ENCODE results near the gene PLOD1.
"Not testable (repeated sequence)": the region's sequence is repeated elsewhere in the genome, so short reads cannot be mapped to it uniquely, and the experiment has no call there.

The PLOD1 gene

GRCh38 chr1:11921022-11921421 lies 13.5 kb upstream of the PLOD1 start:
- H3K27me3 Mint-ChIP-seq = no peaks in the 10 kb centered on the region
- ATAC-seq (ENCODE audit: low read depth) = no peak
- DNase-seq (ENCODE audit: low spot score in 2 of 2) = no peak
- H3K4me3 Mint-ChIP-seq = no peak overlapping the region
- H3K27ac Mint-ChIP-seq = no peak overlapping the region
- H3K4me1 Mint-ChIP-seq = peaks cover 30% of the 10 kb centered on the region
- peaks cover 12% of the 10 kb centered on the region for H3K36me3 Mint-ChIP-seq
- H3K9me3 Mint-ChIP-seq = no peaks in the 10 kb centered on the region

- H3K9me3 Mint-ChIP-seq = no peaks in the 10 kb centered on the region
- H3K27ac Mint-ChIP-seq = no peak overlapping the region
Observed at GRCh38 chr1:11923069-11923826, 11.3 kb upstream of the PLOD1 start.

GRCh38 chr1:11923827-11924113 lies 10.7 kb upstream of the PLOD1 start:
- DNase-seq (ENCODE audit: low spot score in 2 of 2) (no peak), ATAC-seq (ENCODE audit: low read depth) (no peak)
- peak overlapping the region; percentile 88 for H3K4me3 Mint-ChIP-seq
- H3K27me3 Mint-ChIP-seq = no peaks in the 10 kb centered on the region
- H3K27ac Mint-ChIP-seq = no peak overlapping the region
- H3K4me1 Mint-ChIP-seq = peaks cover 36% of the 10 kb centered on the region
- H3K9me3 Mint-ChIP-seq = no peaks in the 10 kb centered on the region
- H3K36me3 Mint-ChIP-seq = peaks cover 12% of the 10 kb centered on the region

More at GRCh38 chr1:11923069-11923826, 11.3 kb upstream of the PLOD1 start:
- Mint-ChIP-seq H3K36me3 (peaks cover 12% of the 10 kb centered on the region), H3K27me3 (no peaks in the 10 kb centered on the region), H3K4me1 (peaks cover 36% of the 10 kb centered on the region), H3K4me3 (peak overlapping the region; percentile 88)
- DNase-seq (ENCODE audit: low spot score in 2 of 2) (no peak), ATAC-seq (ENCODE audit: low read depth) (no peak)

GRCh38 chr1:11924334-11925195 lies 10.0 kb upstream of the PLOD1 start:
- no peak for ATAC-seq (ENCODE audit: low read depth)
- Mint-ChIP-seq H3K4me1 (peaks cover 36% of the 10 kb centered on the region), H3K36me3 (peaks cover 11% of the 10 kb centered on the region)

GRCh38 chr1:11925196-11925937 lies 9.2 kb upstream of the PLOD1 start:
- H3K27ac Mint-ChIP-seq = peak overlapping the region; percentile 31
- H3K27me3 Mint-ChIP-seq; H3K9me3 Mint-ChIP-seq; DNase-seq (ENCODE audit: low spot score in 2 of 2): not testable (repeated sequence)
- H3K4me1 Mint-ChIP-seq = peaks cover 31% of the 10 kb centered on the region
- H3K4me3 Mint-ChIP-seq = peak overlapping the region; percentile 88
- ATAC-seq (ENCODE audit: low read depth) = peak; percentile 32
- peaks cover 11% of the 10 kb centered on the region for H3K36me3 Mint-ChIP-seq

More at GRCh38 chr1:11924334-11925195, 10.0 kb upstream of the PLOD1 start:
- Mint-ChIP-seq H3K27me3 (no peaks in the 10 kb centered on the region), H3K4me3 (peak overlapping the region; percentile 88), H3K9me3 (no peaks in the 10 kb centered on the region), H3K27ac (peak overlapping the region; percentile 31)
- no peak for DNase-seq (ENCODE audit: low spot score in 2 of 2)

GRCh38 chr1:11925938-11926292 lies 8.6 kb upstream of the PLOD1 start:
- DNase-seq (ENCODE audit: low spot score in 2 of 2) = no peak
- H3K4me1 Mint-ChIP-seq = peaks cover 31% of the 10 kb centered on the region
- peak overlapping the region; percentile 87 for H3K4me3 Mint-ChIP-seq
- H3K9me3 Mint-ChIP-seq = no peaks in the 10 kb centered on the region
- H3K27ac Mint-ChIP-seq = peak overlapping the region; percentile 76
- H3K36me3 Mint-ChIP-seq = peaks cover 8% of the 10 kb centered on the region
- H3K27me3 Mint-ChIP-seq = no peaks in the 10 kb centered on the region
- peak; percentile 20 for ATAC-seq (ENCODE audit: low read depth)

GRCh38 chr1:11927866-11928592 lies 6.5 kb upstream of the PLOD1 start:
- no peak for ATAC-seq (ENCODE audit: low read depth)
- no peaks in the 10 kb centered on the region for H3K27me3 Mint-ChIP-seq
- H3K9me3 Mint-ChIP-seq = no peaks in the 10 kb centered on the region
- peaks cover 27% of the 10 kb centered on the region for H3K4me1 Mint-ChIP-seq
- no peak overlapping the region for H3K4me3 Mint-ChIP-seq
- peaks cover 5% of the 10 kb centered on the region for H3K36me3 Mint-ChIP-seq
- no peak for DNase-seq (ENCODE audit: low spot score in 2 of 2)
- H3K27ac Mint-ChIP-seq = no peak overlapping the region

- DNase-seq (ENCODE audit: low spot score in 2 of 2) = no peak
- Mint-ChIP-seq H3K27me3 (no peaks in the 10 kb centered on the region), H3K36me3 (no peaks in the 10 kb centered on the region), H3K27ac (no peak overlapping the region), H3K4me1 (peaks cover 11% of the 10 kb centered on the region), H3K9me3 (no peaks in the 10 kb centered on the region), H3K4me3 (no peak overlapping the region)
- ATAC-seq (ENCODE audit: low read depth) = no peak
Observed at GRCh38 chr1:11929849-11930248, 4.7 kb upstream of the PLOD1 start.

- no peaks in the 10 kb centered on the region for H3K27me3 Mint-ChIP-seq
- DNase-seq (ENCODE audit: low spot score in 2 of 2) = no peak
- H3K4me3 Mint-ChIP-seq = no peak overlapping the region
- no peak for ATAC-seq (ENCODE audit: low read depth)
- peaks cover 8% of the 10 kb centered on the region for H3K4me1 Mint-ChIP-seq
- no peaks in the 10 kb centered on the region for H3K9me3 Mint-ChIP-seq
- no peak overlapping the region for H3K27ac Mint-ChIP-seq
- H3K36me3 Mint-ChIP-seq = no peaks in the 10 kb centered on the region
Observed at GRCh38 chr1:11930571-11931445, 3.7 kb upstream of the PLOD1 start.

- Mint-ChIP-seq H3K4me3 (no peak overlapping the region), H3K27me3 (no peaks in the 10 kb centered on the region), H3K9me3 (no peaks in the 10 kb centered on the region), H3K36me3 (no peaks in the 10 kb centered on the region), H3K27ac (no peak overlapping the region), H3K4me1 (peaks cover 2% of the 10 kb centered on the region)
- DNase-seq (ENCODE audit: low spot score in 2 of 2) (no peak), ATAC-seq (ENCODE audit: low read depth) (no peak)
Observed at GRCh38 chr1:11931845-11932244, 2.7 kb upstream of the PLOD1 start.

GRCh38 chr1:11935057-11935412 lies 518 bp downstream of the PLOD1 start:
- peak overlapping the region; percentile 82 for H3K4me3 Mint-ChIP-seq
- H3K36me3 Mint-ChIP-seq = no peaks in the 10 kb centered on the region
- H3K9me3 Mint-ChIP-seq = no peaks in the 10 kb centered on the region
- H3K4me1 Mint-ChIP-seq = no peaks in the 10 kb centered on the region
- H3K27ac Mint-ChIP-seq = no peak overlapping the region
- DNase-seq (ENCODE audit: low spot score in 2 of 2) (no peak), ATAC-seq (ENCODE audit: low read depth) (no peak)
- H3K27me3 Mint-ChIP-seq = no peaks in the 10 kb centered on the region

- not testable (repeated sequence) for H3K27me3 Mint-ChIP-seq; H3K4me1 Mint-ChIP-seq; DNase-seq (ENCODE audit: low spot score in 2 of 2); H3K36me3 Mint-ChIP-seq; H3K9me3 Mint-ChIP-seq; ATAC-seq (ENCODE audit: low read depth); H3K27ac Mint-ChIP-seq
- peak overlapping the region; percentile 21 for H3K4me3 Mint-ChIP-seq
Observed at GRCh38 chr1:11935733-11936132, 1.2 kb downstream of the PLOD1 start.
